PC-3 (cell line): ENCODE results near the gene FCRL2. TPM values are rescaled to one million over a fixed set of nuclear protein-coding genes. Genes with fewer than 3 reads are reported as not detected.

ENCODE experiments used
- ATAC-seq: fragments of 200-7000 bp; cut with Tn5 transposase; 2 replicates; pipeline ENCODE4 v1.9.1; 2020; ENCODE audit warnings: mild to moderate bottlenecking, moderate library complexity
- BruUV-seq: library from RNA; stranded (reverse); fragments of 400-500 nt; replicated peaks from 2 replicates; lab custom pipeline; 2021; lab: Mats Ljungman, UMichigan
- CTCF ChIA-PET: fragments of 300-600 bp; sonication (Branson Sonifier 250); formaldehyde crosslinking; loops from one replicate; lab custom pipeline; 2022; ENCODE audit warnings: antibody characterized with exemption; lab: Charles Lee
- POLR2A ChIA-PET: fragments of 300-600 bp; sonication (Branson Sonifier 250); formaldehyde crosslinking; loops from one replicate; lab custom pipeline; 2022; ENCODE audit warnings: antibody characterized with exemption; ENCODE audit not compliant: unreplicated experiment; lab: Charles Lee
- DNase-seq: peaks from one replicate; pipeline ENCODE4 v3.0.0-alpha.2; 2015
- H2AFZ ChIP-seq: fragments of 300-600 bp; sonication (generic); 2 replicates; pipeline ENCODE4 v1.6.0; 2016; ENCODE audit warnings: antibody characterized with exemption, low read length
- H3F3A ChIP-seq: fragments of 300-600 bp; sonication (generic); one replicate; pipeline ENCODE4 v1.6.0; 2017; ENCODE audit warnings: antibody characterized with exemption, low read length, control low read depth, mild to moderate bottlenecking; ENCODE audit not compliant: unreplicated experiment
- H3K27ac ChIP-seq: fragments of 300-600 bp; sonication (generic); 2 replicates; pipeline ENCODE4 v1.5.1; 2016; ENCODE audit warnings: mild to moderate bottlenecking, low read length
- H3K27me3 ChIP-seq: fragments of 300-600 bp; sonication (generic); 2 replicates; pipeline ENCODE4 v1.6.1; 2016; ENCODE audit warnings: low read length, mixed read lengths
- H3K36me3 ChIP-seq: fragments of 300-600 bp; sonication (generic); 2 replicates; pipeline ENCODE4 v1.6.1; 2016; ENCODE audit warnings: low read depth, mixed run types, low read length, mixed read lengths
- H3K4me1 ChIP-seq: fragments of 300-600 bp; sonication (generic); 2 replicates; pipeline ENCODE4 v1.5.1; 2016; ENCODE audit warnings: low read length; ENCODE audit not compliant: insufficient read depth
- H3K4me2 ChIP-seq: fragments of 300-600 bp; sonication (generic); 2 replicates; pipeline ENCODE4 v1.6.0; 2016; ENCODE audit warnings: low read length
- H3K4me3 ChIP-seq: fragments of 300-600 bp; sonication (generic); 2 replicates; pipeline ENCODE4 v1.5.1; 2016; ENCODE audit warnings: mild to moderate bottlenecking, low read length, mixed read lengths
- H3K79me2 ChIP-seq: fragments of 300-600 bp; sonication (generic); 2 replicates; pipeline ENCODE4 v1.6.1; 2017; ENCODE audit warnings: low read length, mixed read lengths
- H3K9ac ChIP-seq: fragments of 300-600 bp; sonication (generic); 2 replicates; pipeline ENCODE4 v1.6.0; 2016; ENCODE audit warnings: mild to moderate bottlenecking, low read length
- H3K9me2 ChIP-seq: fragments of 300-600 bp; sonication (generic); replicated peaks from 2 replicates; pipeline ENCODE4 v1.6.1; 2016; ENCODE audit warnings: mixed run types, low read length, mixed read lengths
- H3K9me3 ChIP-seq: fragments of 300-600 bp; sonication (generic); 2 replicates; pipeline ENCODE4 v1.6.1; 2016; ENCODE audit warnings: low read length, mixed read lengths
- H4K20me1 ChIP-seq: fragments of 300-600 bp; sonication (generic); 2 replicates; pipeline ENCODE4 v1.6.1; 2016; ENCODE audit warnings: low read length, mixed read lengths
- CTCF ChIP-seq: fragments of 300-600 bp; sonication (generic); conservative IDR thresholded peaks from 2 replicates; pipeline ENCODE4 v1.5.1; 2017; ENCODE audit warnings: antibody characterized with exemption, low read depth, mild to moderate bottlenecking, low read length
- EZH2 ChIP-seq: fragments of 300-600 bp; sonication (generic); IDR thresholded peaks from one replicate; pipeline ENCODE4 v1.6.1; 2017; ENCODE audit warnings: antibody characterized with exemption, mild to moderate bottlenecking, low read length; ENCODE audit not compliant: unreplicated experiment
- EZH2phosphoT487 ChIP-seq: fragments of 300-600 bp; sonication (generic); IDR thresholded peaks from 2 replicates; pipeline ENCODE4 v1.6.1; 2018; ENCODE audit warnings: mild to moderate bottlenecking, antibody characterized with exemption, low read length, borderline replicate concordance
- intact Hi-C: fragments of 100-400 bp; cut with micrococcal nuclease; formaldehyde crosslinking; loops from 2 replicates; pipeline ENCODE4 v1.9.0; 2023
- total RNA-seq: library from RNA; depleted of rRNA; stranded (reverse); fragments of >200 nt; gene quantifications from 2 replicates; pipeline ENCODE4 v1.2.3, GENCODE V29; 2014

Gene FCRL2
- total RNA-seq, 1 experiment from 2014 or later: not detected

- Histone ChIP-seq H3K4me3 (no peak overlapping the region), H4K20me1 (no peaks in the 10 kb centered on the region), H3K9me3 (no peaks in the 10 kb centered on the region), H3K79me2 (no peaks in the 10 kb centered on the region), H3K27me3 (peaks cover 28% of the 10 kb centered on the region), H3F3A (no peaks in the 10 kb centered on the region), H3K9me2 (no peaks in the 10 kb centered on the region), H2AFZ (no peak overlapping the region), H3K9ac (no peak overlapping the region), H3K27ac (no peak overlapping the region), H3K4me1 (peaks cover 5% of the 10 kb centered on the region), H3K4me2 (no peak overlapping the region), H3K36me3 (no peaks in the 10 kb centered on the region)
- POLR2A ChIA-PET: no interaction called here
- peak; percentile 49 for TF ChIP-seq CTCF
- no peak for TF ChIP-seq EZH2
- no TSS peak for BruUV-seq
- intact Hi-C loops: no loop called here
- CTCF ChIA-PET: no interaction called here
- DNase-seq: peak; percentile 8
- ATAC-seq: no peak
These were observed 6.4 kb downstream of the FCRL2 start for GRCh38 chr1:157770442-157771043.

- Histone ChIP-seq H3K9ac (no peak overlapping the region), H3K4me1 (peaks cover 5% of the 10 kb centered on the region), H2AFZ (no peak overlapping the region), H3K36me3 (no peaks in the 10 kb centered on the region), H3K79me2 (no peaks in the 10 kb centered on the region), H3K4me3 (no peak overlapping the region), H3K4me2 (no peak overlapping the region), H3F3A (no peaks in the 10 kb centered on the region), H3K9me3 (no peaks in the 10 kb centered on the region), H3K27ac (no peak overlapping the region), H4K20me1 (no peaks in the 10 kb centered on the region), H3K9me2 (no peaks in the 10 kb centered on the region), H3K27me3 (peaks cover 55% of the 10 kb centered on the region)
- intact Hi-C loops: no loop called here
- DNase-seq (no peak), ATAC-seq (no peak)
- no TSS peak for BruUV-seq
- CTCF ChIA-PET: no interaction called here
- no peak for TF ChIP-seq EZH2phosphoT487
- no peak for TF ChIP-seq CTCF
- no peak for TF ChIP-seq EZH2
- POLR2A ChIA-PET: no interaction called here
These were observed 10.1 kb downstream of the FCRL2 start for GRCh38 chr1:157766792-157767191.

DNA sequence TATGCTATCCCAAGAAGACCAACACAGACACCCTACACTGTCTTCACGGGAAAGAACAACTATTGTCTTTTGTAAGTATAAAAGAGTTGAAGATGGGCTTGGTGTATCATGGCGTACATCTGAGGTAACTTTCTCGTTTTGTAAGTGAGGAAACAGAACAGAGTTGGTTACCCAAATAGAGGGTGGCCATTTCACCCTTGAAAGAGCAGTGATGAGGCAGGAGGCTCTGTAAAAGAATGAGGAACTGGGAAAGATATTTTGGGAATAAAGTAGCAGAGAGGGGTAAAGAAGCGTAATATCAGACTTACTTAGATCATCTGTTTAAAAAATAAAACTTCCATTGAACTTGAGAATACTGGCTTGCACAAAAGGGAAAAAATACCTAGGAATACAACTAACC is 18.9 kb downstream of the FCRL2 start:
- Histone ChIP-seq H3K9me3 (no peaks in the 10 kb centered on the region), H3K4me2 (no peak overlapping the region), H3K9me2 (no peaks in the 10 kb centered on the region), H2AFZ (no peak overlapping the region), H3F3A (no peaks in the 10 kb centered on the region), H3K4me1 (no peaks in the 10 kb centered on the region), H3K36me3 (no peaks in the 10 kb centered on the region), H3K9ac (no peak overlapping the region), H3K4me3 (no peak overlapping the region), H3K27me3 (peaks cover 5% of the 10 kb centered on the region; the same call in 1 of the 2 replicates), H4K20me1 (no peaks in the 10 kb centered on the region), H3K79me2 (no peaks in the 10 kb centered on the region), H3K27ac (no peak overlapping the region)
- ChIA-PET POLR2A (no interaction called here), CTCF (no interaction called here)
- intact Hi-C loops: no loop called here
- DNase-seq: no peak
- ATAC-seq: no peak
- BruUV-seq: no TSS peak
- TF ChIP-seq EZH2phosphoT487: no peak
- no peak for TF ChIP-seq CTCF
- TF ChIP-seq EZH2: no peak
